Activated CD8-positive, alpha-beta memory T cell treated with anti-CD3 and anti-CD28 coated beads for 36 hours (primary cell): ENCODE data around the gene PRR7. TPM values are rescaled to one million over a fixed set of nuclear protein-coding genes. Genes with fewer than 3 reads are reported as not detected.

Experiments used
- CTCF ChIA-PET: fragments of 350-600 bp; sonication (Branson Sonifier 250); formaldehyde crosslinking; loops from one replicate; lab custom pipeline; 2021; ENCODE audit warnings: antibody characterized with exemption; lab: Charles Lee
- POLR2A ChIA-PET: fragments of 350-600 bp; sonication (Branson Sonifier 250); formaldehyde crosslinking; loops from one replicate; lab custom pipeline; 2021; ENCODE audit warnings: antibody characterized with exemption; lab: Charles Lee
- total RNA-seq, 2 experiments: library from RNA; stranded (reverse); gene quantifications; one replicate each; pipeline ENCODE4 v1.2.3, GENCODE V29; 2021

The PRR7 gene
- total RNA-seq, 2 experiments from 2014 or later: 18.7 to 20.1 TPM

DNA sequence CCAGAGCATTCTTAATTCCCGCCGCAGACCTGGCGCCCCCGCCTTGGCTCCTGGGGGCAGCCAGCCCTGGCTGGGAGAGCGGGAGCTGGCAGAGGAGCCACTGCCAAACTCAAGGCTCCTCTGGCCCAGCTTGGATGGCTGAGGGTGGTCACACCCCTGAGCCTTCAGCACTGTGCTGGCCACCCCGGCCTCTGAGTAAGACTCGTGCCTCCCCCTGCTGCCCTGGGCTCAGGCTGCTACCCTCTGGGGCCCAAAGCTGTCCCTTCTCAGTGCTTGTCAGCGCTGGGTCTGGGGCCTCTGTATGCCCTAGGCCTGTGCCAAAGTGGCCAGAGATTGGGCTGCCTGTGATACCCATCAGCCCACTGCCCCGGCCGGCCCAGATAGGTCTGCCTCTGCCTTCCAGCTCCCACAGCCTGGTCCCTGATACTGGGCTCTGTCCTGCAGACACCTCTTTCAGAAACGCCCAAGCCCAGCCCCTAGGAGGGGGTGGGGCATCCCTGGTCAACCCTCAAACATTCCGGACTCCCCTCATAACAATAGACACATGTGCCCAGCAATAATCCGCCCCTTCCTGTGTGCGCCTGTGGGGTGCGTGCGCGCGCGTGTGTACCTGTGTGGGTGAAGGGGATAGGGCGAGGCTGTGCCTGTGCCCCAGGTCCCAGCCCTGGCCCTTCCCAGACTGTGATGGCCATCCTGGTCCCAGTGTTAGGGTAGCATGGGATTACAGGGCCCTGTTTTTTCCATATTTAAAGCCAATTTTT, 4.4 kb upstream of the PRR7 start:
- ChIA-PET POLR2A (interaction anchor here (1.7 to 13.1 kb wide), 2 partner anchors 12 to 31 kb away, joined by 4 to 226 read pairs; partner anchors contain the start of gene GRK6), CTCF (interaction anchor here (0.6 to 22.6 kb wide), 7 partner anchors 8 to 51 kb away, joined by 3 to 312 read pairs (median 31); partner anchors contain the start of gene PFN3)

- POLR2A ChIA-PET: interaction anchor here (0.6 to 13.1 kb wide), 3 partner anchors 12 to 40 kb away, joined by 4 to 226 read pairs (median 4); partner anchors contain the start of gene GRK6
- CTCF ChIA-PET: interaction anchor here (3.9 to 22.6 kb wide), 4 partner anchors 10 to 53 kb away, joined by 31 to 312 read pairs (median 118); partner anchors contain the start of gene PFN3
Observed at GRCh38 chr5:177443144-177443983, 3.2 kb upstream of the PRR7 start.

DNA sequence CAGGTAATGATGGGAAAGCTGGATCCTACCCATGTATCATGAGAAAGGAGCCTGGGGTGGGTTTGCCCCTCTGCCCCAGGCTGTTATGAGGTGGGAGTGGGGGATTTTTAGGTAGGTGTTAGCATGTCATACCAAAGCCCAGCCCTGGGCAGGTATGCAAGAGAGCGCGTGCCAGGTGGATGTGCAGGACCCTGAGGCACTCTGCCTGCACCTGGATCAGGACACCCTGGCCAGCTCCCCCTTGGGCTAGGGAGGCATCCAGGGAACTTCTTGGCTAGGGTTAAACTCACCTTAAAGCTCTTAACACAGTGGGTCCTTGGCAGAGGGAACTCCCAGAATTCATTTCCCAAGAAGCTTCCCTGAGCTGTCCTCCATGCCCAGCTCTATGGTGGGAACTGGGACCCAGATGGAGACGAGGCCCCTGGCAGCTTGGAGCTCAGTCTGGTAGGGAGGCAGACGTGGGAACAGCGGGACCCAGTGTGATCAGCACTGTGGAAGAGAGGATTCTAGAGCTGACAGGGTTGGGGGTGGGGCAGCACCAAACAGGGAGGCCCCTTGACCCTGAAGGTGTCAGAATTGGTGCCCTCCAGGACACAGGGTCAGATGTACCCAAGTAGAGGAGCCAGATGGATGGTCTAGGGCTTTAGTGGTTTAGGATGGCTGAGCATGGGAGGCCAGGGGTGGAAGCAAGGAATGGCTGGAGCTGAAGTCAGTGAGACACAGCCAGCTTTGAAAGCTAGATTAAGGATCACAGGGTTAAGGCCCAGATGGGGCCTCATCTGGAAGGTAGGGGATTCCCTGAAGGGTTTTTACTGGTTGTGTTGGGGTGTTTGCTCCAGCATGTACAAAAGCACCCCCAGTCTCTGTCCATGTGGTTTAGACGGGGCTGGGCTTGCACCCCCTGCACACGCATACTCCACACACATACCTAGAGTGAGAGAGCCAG, 2.2 kb upstream of the PRR7 start:
- ChIA-PET POLR2A (interaction anchor here (0.6 to 13.1 kb wide), 6 partner anchors 11 to 257 kb away, joined by 3 to 226 read pairs (median 11); partner anchors contain the start of gene GRK6), CTCF (interaction anchor here (0.6 to 22.6 kb wide), 5 partner anchors 10 to 118 kb away, joined by 3 to 312 read pairs (median 33); partner anchors contain the start of gene PFN3)

- ChIA-PET POLR2A (interaction anchor here (0.6 to 13.1 kb wide), 10 partner anchors 10 to 472 kb away, joined by 3 to 226 read pairs (median 6); partner anchors contain the start of gene GRK6), CTCF (interaction anchor here (0.6 to 22.6 kb wide), 8 partner anchors 9 to 136 kb away, joined by 3 to 312 read pairs (median 18); partner anchors contain the start of gene PFN3)
Observed at GRCh38 chr5:177445052-177445916, 1.3 kb upstream of the PRR7 start.

DNA sequence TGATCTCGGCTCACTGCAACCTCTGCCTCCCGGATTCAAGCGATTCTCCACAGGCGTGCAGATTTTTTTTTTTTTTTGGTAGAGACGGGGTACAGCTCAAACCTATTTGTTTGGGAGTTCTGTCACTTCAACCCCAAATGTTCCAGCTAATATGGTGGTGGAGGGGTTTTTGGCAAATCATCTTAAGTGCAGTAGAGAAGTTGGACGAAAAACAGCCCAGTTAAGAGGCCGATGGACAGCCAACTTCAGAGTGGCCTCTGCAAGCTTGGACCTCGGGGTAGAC, 756 bp upstream of the PRR7 start:
- POLR2A ChIA-PET: interaction anchor here (0.7 to 13.1 kb wide), 9 partner anchors 9 to 472 kb away, joined by 3 to 226 read pairs (median 5); partner anchors contain the start of gene GRK6

DNA sequence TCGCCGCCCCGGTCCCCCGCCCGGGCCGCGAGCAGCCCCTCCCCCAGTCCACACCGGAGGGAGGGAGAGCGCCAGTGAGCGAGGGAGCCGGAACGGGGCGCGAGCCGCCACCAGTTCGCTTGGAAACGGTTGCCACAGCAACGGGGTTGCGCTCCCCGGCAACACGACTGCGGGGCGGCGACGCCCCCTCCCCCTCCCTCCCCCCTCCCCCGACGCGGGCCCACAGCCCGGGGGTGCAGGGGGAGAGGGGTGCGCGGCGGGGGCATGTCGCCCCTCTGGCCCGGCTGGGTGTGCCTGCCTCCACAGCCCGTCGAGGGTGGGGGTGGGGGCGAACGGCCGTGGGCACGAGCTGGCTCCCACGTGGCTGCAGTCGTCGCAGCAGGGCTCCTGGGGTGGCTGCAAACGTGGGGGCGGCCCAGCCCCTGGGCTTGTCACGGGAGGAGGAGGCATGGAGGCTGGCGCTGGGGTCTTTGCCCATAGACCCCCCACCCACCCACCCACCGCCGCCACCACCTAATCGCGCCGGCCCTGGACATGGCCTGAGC, 524 bp downstream of the PRR7 start:
- CTCF ChIA-PET: interaction anchor here (0.6 to 22.6 kb wide), 7 partner anchors 13 to 138 kb away, joined by 3 to 312 read pairs (median 7); partner anchors contain the start of gene PFN3

More for the DNA sequence above, 756 bp upstream of the PRR7 start:
- CTCF ChIA-PET: interaction anchor here (0.7 to 22.6 kb wide), 8 partner anchors 9 to 137 kb away, joined by 3 to 312 read pairs (median 18); partner anchors contain the start of gene PFN3

DNA sequence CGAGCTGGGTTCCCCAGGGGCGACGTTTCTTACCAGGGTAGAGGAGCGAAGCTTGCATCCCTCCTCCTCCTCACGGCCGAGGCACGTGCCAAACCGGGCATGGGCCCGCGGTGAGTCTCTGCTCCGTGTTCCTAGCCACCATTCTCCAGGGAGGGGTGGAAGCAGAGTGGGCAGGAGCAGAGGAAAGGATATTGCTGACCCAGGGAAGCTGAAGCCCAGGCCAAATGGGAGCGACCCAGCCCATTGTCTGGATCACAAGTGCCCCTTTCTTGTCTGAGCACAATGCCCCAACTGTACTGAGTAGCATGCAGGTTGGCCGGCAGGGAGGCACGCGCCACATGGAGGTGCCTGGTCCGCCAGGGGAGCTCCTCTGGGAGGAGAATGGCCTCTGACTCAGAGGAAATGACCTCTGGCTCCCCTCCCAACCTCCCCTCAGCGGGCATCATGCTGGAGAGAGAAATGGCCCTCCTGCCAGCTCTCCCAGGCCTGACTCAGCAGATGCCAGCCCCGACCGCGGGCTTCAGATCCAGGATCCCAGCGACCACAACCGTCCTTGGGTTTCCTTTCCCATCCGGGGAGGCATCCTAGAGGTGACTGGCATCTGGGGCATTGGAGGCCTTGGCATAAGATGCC, 1.1 kb downstream of the PRR7 start:
- ChIA-PET POLR2A (interaction anchor here (1.1 to 13.1 kb wide), 5 partner anchors 7 to 57 kb away, joined by 3 to 226 read pairs (median 16); partner anchors contain the start of gene GRK6), CTCF (interaction anchor here (0.6 to 22.6 kb wide), 9 partner anchors 14 to 146 kb away, joined by 3 to 312 read pairs (median 6); partner anchors contain the start of gene PFN3)

More for the DNA sequence above, 524 bp downstream of the PRR7 start:
- POLR2A ChIA-PET: interaction anchor here (1.1 to 13.1 kb wide), 7 partner anchors 8 to 68 kb away, joined by 3 to 226 read pairs (median 15); partner anchors contain the start of gene GRK6

GRCh38 chr5:177448244-177448950, 1.8 kb downstream of the PRR7 start:
- ChIA-PET CTCF (interaction anchor here (0.6 to 22.6 kb wide), 8 partner anchors 14 to 147 kb away, joined by 3 to 312 read pairs (median 6); partner anchors contain the start of gene PFN3), POLR2A (interaction anchor here (1.1 to 13.1 kb wide), 4 partner anchors 18 to 58 kb away, joined by 3 to 226 read pairs (median 16); partner anchors contain the start of gene GRK6)

DNA sequence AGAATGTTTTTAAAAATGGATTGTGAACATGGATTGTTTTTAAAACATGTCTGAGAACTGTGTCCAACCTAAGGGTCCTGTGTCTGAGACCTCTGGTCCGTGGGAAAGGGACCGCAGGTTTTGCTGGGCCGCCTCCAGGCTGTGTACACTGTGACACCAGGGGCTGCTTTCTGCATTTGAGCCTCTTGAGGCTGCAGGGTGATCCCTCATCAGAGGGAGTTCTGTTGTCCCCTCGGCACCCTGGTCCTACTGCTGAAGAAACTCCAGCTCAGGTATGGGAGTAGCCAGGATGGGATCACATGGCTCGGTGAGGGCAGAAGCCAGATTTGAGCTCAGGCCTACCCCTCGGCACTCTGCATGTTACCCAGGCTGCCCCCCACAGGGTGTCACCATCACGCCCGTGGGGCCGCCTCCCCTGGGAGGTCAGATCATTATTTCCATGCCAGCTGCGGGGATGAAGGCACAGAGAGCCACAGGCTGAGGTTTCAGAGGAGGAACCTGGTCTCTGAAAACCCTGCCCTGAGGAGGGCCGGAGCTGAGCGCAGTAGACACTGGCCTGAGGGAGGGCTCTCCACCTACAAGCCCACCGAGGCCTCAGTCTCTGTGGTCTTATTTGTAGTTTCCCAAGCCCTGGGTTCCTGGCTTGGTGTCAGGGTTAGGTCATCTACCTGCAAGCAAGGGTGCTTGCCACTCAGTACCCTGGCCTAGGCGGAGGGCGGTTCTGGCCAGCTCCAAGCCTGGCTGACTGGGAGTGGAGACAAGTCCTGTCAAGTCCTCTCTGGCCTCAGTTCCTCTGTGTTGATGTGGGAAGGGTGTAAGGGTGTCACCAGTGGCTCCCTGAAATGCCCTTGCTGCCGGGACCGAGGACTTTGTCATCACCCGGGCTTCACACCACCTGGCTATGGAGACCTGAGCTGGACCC, 2.8 kb downstream of the PRR7 start:
- POLR2A ChIA-PET: interaction anchor here (1.1 to 13.1 kb wide), 4 partner anchors 19 to 46 kb away, joined by 4 to 226 read pairs (median 10); partner anchors contain the start of gene GRK6
- CTCF ChIA-PET: interaction anchor here (1.0 to 22.6 kb wide), 7 partner anchors 19 to 148 kb away, joined by 3 to 312 read pairs (median 8); partner anchors contain the start of gene PFN3

GRCh38 chr5:177450667-177451424, 4.2 kb downstream of the PRR7 start:
- ChIA-PET CTCF (interaction anchor here (0.6 to 22.6 kb wide), 7 partner anchors 9 to 141 kb away, joined by 3 to 312 read pairs (median 8); partner anchors contain the start of gene PFN3), POLR2A (interaction anchor here (0.8 to 1.8 kb wide), 3 partner anchors 24 to 62 kb away, joined by 3 to 5 read pairs (median 3); partner anchors contain the start of gene GRK6)

DNA sequence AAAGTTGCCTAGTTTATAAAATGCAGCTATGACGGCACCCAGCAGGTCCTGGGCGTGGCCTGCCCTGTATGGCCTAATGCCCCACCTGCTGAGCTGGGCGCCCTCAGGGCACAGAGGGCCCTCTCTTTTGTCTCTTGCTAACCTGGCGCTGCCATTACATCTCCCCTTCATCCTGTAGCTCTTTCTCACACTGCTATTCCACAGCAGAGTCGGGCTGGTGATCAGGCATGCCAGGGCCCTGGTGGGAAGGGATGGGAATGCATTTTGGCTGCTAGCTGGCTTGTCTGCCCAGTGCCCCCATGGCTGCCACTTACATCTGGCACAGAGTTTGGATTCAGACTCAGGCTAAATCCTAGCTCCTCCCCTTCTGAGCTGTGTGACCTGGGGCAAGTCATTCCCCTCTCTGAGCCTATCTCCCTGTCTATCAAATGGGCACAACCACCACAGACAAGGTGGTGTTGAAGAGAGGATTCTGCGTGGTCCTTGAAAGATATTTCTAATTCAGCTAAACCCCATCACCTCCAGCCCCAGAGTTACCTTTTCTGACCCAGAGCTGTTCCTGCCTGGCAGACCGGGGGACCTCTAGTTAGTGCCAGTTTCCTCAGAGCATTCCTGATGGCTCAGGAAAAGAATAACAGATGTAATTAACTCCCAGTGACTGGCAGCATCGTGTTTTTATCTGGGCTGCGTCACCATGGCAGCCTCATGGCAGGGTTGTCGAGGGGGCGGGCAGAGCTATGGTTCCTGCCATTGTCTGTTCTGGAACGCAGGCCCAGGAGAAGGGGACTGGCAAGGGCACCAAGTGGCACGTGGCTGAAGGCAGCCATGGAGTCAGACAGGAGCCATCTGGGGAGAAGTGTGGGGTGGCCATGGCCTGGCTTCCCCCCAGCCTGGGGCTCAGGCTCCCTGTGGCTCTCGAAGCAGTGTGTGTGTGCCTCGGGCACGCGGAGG, 6.3 kb downstream of the PRR7 start:
- CTCF ChIA-PET: interaction anchor here (1.1 to 22.6 kb wide), 10 partner anchors 8 to 135 kb away, joined by 3 to 312 read pairs (median 8); partner anchors contain the start of genes GRK6, PFN3 and PRR7

More for the DNA sequence above, 6.3 kb downstream of the PRR7 start:
- POLR2A ChIA-PET: interaction anchor here (3.0 kb wide), 1 partner anchor 49 kb away, joined by 41 read pairs; no protein-coding TSS in a partner anchor
